NCI-H2081 (cell line): Measurements from ENCODE around the gene FAM13C.
"Not testable (repeated sequence)": the region's sequence is repeated elsewhere in the genome, so short reads cannot be mapped to it uniquely, and the experiment has no call there.

Experiments
- DNase-seq, 2 experiments: peaks; one replicate each; lab custom pipeline; 2025; lab: John Stamatoyannopoulos, UW

The FAM13C gene

GRCh38 chr10:59279476-59279875 is 82.9 kb downstream of the FAM13C start:
- no peak for DNase-seq

- no peak for DNase-seq
Measured at GRCh38 chr10:59276919-59277318, 85.4 kb downstream of the FAM13C start.

GRCh38 chr10:59276133-59276532 is 86.2 kb downstream of the FAM13C start:
- no peak for DNase-seq

GRCh38 chr10:59273445-59273844 is 88.9 kb downstream of the FAM13C start:
- DNase-seq = no peak

GRCh38 chr10:59272061-59272460 is 90.3 kb downstream of the FAM13C start:
- no peak for DNase-seq

- DNase-seq = no peak
Measured at GRCh38 chr10:59271160-59271559, 91.2 kb downstream of the FAM13C start.

- DNase-seq = no peak
Measured at GRCh38 chr10:59270492-59270891, 91.9 kb downstream of the FAM13C start.

- DNase-seq = no peak
Measured at GRCh38 chr10:59269651-59270050, 92.7 kb downstream of the FAM13C start.

GRCh38 chr10:59268460-59268859 is 93.9 kb downstream of the FAM13C start:
- DNase-seq = no peak

- DNase-seq = no peak
Measured at GRCh38 chr10:59266321-59266720, 96.0 kb downstream of the FAM13C start.

- DNase-seq = no peak
Measured at GRCh38 chr10:59265141-59265540, 97.2 kb downstream of the FAM13C start.

- no peak for DNase-seq
Measured at GRCh38 chr10:59258890-59259289, 103.5 kb downstream of the FAM13C start.

GRCh38 chr10:59257224-59257623 is 105.1 kb downstream of the FAM13C start:
- DNase-seq = no peak

GRCh38 chr10:59255463-59255862 is 106.9 kb downstream of the FAM13C start:
- DNase-seq = no peak

GRCh38 chr10:59252491-59252890 is 109.9 kb downstream of the FAM13C start:
- DNase-seq = no peak

GRCh38 chr10:59245686-59246085 is 116.7 kb downstream of the FAM13C start:
- peak in 1 of 2 experiments; percentile 47 for DNase-seq

- no peak for DNase-seq
Measured at GRCh38 chr10:59244871-59245270, 117.5 kb downstream of the FAM13C start.

- no peak for DNase-seq
Measured at GRCh38 chr10:59243611-59244195, 118.6 kb downstream of the FAM13C start.

GRCh38 chr10:59242991-59243390 is 119.4 kb downstream of the FAM13C start:
- DNase-seq = no peak

GRCh38 chr10:59242057-59242456 is 120.3 kb downstream of the FAM13C start:
- DNase-seq = no peak

GRCh38 chr10:59240582-59241183 is 121.7 kb downstream of the FAM13C start:
- DNase-seq = peak; percentile 16 to 25

GRCh38 chr10:59239108-59239507 is 123.2 kb downstream of the FAM13C start:
- not testable (repeated sequence) for DNase-seq

GRCh38 chr10:59237775-59238174 is 124.6 kb downstream of the FAM13C start:
- no peak for DNase-seq

GRCh38 chr10:59236064-59236697 is 126.2 kb downstream of the FAM13C start:
- no peak for DNase-seq
